Measurements from ENCODE around the gene SNTG2.

Gene SNTG2

GRCh38 chr2:1154710-1155594, 204.3 kb downstream of the SNTG2 start:
- DNase-seq = no peak

GRCh38 chr2:1156059-1156458, 205.4 kb downstream of the SNTG2 start:
- no peak for DNase-seq

GRCh38 chr2:1156531-1156930, 205.9 kb downstream of the SNTG2 start:
- no peak for DNase-seq

DNA sequence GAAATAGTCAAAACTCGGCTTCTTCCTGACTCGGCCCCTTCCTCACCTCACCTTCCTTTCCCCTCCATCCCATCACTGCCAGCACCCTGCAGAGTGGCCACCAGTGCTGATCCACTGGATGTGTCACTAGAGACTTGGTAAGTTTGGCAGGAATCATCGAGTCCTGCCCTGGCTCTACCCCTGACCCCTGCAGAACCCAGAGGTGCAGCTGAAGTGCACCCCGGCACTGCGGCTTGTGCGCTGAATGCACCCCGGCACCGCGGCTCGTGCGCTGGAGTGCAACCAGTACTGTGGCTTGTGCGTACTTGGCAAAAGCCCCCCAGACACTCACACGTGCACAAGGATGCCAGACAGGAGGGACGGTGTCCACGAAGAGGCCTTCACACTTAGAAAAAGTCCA, 206.5 kb downstream of the SNTG2 start:
- DNase-seq = no peak

DNA sequence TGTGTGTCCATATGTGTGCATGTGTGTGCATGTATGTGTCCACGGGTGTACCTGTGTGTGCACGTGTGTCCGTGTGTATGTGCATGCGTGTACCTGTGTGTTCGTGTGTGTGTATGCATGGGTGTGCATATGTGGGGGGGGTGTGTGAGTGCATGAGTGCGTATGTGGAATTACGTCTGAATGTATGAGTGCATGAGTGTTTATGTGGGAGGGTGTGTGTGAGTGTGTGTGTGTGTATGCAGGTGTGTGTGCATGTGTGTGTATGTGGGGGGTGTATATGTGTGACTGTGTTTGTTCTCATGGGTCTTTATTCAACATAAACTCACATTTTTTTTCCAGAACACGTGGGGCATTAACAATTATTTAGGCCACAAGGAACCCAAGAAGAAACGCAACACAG, 208.4 kb downstream of the SNTG2 start:
- no peak for DNase-seq

DNA sequence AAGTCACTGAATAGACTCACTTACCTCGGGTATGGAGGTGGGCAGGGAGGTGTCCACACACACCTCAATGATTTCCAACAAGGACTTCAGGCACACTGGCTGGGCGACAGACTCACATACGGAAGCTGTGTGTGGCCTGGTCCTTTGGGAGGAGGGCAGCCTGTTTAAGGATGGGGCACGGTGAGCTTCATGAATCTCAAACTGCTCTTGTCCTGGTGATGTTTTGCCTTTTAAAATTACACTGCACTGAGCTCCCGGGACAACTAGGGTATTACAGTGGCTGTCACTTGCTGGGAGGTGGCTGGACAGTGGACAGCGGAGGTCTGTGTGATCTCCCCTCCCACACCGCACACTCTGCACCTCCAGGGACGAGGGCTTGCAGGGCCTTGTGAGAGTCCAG, 211.6 kb downstream of the SNTG2 start:
- DNase-seq = no peak

DNA sequence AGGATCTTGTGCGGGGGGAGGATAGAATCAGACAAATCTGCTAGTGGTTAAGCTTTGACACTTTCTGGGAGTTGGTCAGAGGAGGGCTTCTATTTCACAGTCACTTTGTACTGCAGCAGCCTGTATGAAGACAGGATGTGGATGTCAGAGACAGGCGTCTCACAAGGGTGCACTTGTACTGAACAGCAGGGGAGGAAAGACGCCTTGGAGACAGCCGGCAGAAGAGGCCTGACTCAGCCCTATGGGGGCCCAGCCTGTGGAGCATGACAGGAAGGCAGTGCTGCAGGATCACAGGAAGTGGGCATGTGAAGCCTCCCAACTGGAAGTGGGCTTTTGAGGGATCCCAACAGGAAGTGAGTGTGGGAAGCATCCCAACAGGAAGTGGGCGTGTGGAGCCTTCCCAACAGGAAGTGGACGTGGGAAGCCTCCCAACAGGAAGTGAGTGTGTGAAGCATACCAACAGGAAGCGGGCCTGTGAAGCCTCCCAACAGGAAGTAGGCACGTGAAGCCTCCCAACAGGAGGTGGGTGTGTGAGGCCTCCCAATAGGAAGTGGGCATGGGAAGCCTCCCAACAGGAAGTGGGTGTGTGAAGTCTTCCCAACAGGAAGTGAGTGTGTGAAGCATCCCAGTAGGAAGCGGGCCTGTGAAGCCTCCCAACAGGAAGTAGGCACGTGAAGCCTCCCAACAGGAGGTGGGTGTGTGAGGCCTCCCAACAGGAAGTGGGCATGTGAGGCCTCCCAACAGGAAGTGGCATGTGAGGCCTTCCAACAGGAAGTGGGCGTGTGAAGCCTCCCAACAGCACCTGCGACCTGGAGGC, 212.3 kb downstream of the SNTG2 start:
- DNase-seq = no peak

DNA sequence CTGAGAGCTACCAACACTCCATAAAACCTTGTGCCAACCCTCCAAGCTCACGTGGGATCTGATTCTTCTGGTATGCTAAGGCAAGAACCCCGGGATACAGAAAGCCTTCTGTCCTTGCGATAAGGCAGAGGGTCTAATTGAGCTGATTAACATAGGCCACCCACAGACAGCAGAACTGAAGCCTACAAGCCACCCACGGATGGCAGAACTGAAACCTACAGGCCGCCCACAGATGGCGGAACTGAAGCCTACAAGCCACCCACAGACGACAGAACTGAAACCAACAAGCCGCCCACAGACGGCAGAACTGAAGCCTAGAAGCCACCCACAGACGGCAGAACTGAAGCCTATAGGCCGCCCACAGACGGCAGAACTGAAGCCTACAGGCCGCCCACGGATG, 216.3 kb downstream of the SNTG2 start:
- no peak for DNase-seq

GRCh38 chr2:1168846-1169245, 218.2 kb downstream of the SNTG2 start:
- DNase-seq = no peak

DNA sequence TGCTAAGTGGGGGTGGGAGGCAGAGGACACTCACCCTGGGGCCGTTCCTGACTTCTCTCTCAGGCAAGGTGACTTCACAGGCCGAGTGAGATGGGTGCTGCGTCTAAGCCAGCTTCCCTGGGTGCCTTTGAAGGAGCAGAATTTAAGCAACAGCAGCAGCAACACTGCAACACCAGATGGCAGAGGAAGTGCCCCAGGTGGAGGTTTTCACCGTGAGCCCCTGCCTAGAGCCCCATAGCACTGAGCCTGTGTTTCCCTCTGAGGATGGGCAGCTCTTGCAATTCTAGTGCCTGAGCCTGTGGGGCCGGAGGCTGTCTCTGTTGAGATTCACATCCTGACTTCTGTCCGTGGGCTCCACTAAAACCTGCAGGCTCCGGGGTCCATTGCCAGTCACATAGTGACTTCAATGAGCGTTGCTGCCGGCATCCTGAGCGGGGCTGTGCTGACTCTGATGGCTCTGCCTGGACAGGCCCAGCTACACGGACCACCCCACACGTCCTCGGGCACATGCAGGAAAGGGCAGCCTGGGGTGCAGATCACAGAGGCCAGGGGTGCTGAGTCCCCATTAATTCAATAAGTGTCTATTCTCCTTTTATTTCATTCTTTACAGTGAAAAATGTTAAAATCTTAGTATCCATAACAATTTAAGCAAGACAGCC, 218.8 kb downstream of the SNTG2 start:
- no peak for DNase-seq

GRCh38 chr2:1170241-1170640, 219.6 kb downstream of the SNTG2 start:
- no peak for DNase-seq

GRCh38 chr2:1170711-1171110, 220.1 kb downstream of the SNTG2 start:
- DNase-seq = no peak

DNA sequence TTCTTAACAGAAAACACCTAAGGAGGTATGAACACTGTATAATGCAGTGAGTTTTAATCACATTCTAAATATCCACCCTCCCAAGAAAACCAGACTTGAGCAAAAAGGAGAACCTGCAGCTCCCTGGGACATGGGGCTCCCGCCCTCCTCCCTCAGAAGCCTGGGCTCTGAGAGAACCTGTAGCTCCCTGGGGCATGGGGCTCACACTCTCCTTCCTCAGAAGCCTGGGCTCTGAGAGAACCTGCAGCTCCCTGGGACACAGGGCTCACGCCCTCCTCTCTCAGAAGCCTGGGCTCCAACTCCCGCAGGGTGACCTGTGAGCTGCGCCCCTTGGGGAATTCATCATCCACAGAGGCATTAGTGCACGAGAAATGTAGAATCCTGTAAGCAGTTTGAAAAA, 222.9 kb downstream of the SNTG2 start:
- DNase-seq = no peak

GRCh38 chr2:1181893-1182292, 231.2 kb downstream of the SNTG2 start:
- DNase-seq = no peak

DNA sequence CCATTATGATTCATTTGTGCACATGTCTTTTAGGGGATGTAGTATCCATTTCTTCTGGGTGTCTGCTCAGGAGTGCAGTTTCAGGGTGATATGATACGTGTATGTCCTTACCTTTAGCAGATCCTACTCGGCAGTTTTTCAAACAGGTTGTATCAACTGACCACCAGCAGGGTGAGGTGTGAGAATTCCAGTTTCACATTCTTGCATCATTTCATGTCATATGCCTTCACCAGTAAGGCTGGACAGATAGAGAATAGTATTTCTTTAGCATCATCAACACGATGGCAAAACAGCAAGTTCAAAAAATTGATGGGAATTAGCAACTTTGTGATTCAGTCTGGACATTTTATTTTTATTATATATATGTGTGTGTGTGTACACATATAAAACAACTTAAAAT, 232.7 kb downstream of the SNTG2 start:
- no peak for DNase-seq

GRCh38 chr2:1186421-1186820, 235.8 kb downstream of the SNTG2 start:
- DNase-seq = no peak

GRCh38 chr2:1187189-1187588, 236.5 kb downstream of the SNTG2 start:
- no peak for DNase-seq

DNA sequence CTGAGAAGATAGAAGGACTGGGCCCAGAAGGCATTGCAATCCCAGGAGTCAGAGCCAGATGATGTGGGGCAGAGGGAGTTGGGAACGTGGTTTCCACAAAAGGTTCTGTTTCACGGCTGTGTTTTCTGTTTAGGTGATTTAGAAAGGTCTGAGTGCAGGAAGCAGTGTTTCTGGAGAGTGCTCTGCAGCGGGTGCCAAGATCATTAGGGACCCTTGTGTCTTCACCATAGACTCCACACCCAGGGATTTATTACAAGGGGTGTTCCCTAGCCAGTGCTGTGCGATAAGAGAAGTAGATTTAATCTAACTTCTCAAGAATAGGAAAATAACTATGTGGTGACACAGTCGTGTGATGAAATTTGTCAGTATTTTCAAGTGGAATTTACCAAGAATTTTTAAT, 241.5 kb downstream of the SNTG2 start:
- DNase-seq = no peak

DNA sequence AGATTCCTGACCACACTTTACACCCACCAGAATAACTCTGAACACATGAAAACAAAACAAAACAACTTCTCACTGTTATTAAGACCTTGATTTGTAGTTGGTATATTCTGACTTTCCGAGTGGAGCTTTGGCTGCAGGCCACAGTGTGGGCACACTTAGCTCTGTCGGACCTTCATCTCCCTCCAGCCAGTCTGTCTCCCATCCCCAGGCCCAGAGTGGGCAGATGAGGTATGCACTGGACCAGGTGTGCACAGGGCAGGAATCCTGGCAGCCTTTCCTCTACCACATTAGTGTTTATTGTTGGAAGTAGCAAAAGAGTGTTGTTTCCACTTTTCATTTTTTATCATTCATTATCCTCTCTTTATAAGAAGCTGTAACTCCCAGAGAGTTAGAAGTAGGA, 243.2 kb downstream of the SNTG2 start:
- DNase-seq = no peak

DNA sequence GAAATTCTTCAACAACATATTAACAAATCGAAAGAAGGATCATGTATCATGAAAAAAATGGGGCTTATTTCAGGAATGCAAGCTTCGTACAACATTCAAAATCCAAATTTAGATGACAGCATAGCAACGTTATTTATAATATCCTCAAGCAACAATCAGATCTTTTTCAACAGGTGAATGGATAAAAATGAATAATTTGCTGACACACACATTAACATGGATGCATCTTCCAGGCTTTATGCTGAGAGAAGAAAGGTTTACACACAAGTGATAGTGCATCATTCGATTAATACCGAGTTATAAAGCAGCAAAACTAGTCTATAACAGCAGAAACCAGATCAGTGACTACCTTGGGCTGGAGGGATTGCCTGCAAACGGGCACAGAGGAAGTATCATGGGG, 253.1 kb downstream of the SNTG2 start:
- DNase-seq = no peak

DNA sequence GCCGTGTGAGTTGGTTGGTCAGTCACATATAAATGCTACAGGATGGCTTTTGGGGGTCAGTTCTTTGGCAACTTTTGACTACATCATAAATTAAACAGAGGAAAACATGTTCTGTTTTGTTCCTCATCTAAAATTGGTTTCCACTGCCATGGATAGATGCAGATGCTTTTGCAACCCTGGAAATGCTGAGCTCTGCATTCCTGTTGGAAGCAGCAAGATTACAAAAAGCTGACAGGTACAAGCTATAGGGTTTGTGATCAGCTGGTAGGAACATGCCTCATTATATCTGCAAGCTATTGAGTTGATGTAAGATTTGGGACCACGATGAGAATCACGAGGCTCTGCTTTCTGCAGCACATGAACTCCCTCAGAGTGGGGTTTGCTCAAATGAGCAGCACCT, 255.2 kb downstream of the SNTG2 start:
- no peak for DNase-seq

DNA sequence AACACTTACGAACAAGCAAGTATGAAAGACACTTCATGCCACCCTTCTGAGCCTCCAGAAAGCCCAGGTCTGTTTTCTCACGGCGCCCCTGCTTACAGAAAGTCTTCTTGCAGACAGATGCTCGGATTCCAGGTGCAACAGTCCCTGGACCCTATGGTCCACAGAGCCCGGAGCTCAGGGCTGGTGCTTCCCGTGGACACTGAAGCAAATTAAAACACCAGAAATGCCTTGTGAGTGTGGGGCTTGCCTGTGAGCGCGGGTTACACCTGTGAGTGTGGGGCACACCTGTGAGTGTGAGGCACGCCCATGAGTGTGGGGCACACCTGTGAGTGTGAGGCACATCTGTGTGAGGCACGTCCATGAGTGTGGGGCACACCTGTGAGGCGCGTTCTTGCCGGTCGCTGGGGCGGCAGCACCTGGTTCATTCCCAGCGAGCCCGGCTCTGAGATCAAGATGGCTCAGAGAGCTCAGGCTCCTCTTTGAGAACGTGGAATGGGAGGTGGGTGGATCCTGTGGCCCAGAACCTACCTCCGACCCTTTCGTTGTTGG, 257.4 kb downstream of the SNTG2 start:
- DNase-seq = no peak

GRCh38 chr2:1208522-1208921, 257.9 kb downstream of the SNTG2 start:
- DNase-seq = no peak
